GM10847 (cell line): Measurements from ENCODE around the gene IGF2BP2.

Experiments used
- POLR2A ChIP-seq: IDR thresholded peaks from 2 replicates; pipeline ENCODE4 v1.6.1; 2011; ENCODE audit not compliant: insufficient read length; ENCODE audit errors: extremely low read depth

IGF2BP2 gene

DNA sequence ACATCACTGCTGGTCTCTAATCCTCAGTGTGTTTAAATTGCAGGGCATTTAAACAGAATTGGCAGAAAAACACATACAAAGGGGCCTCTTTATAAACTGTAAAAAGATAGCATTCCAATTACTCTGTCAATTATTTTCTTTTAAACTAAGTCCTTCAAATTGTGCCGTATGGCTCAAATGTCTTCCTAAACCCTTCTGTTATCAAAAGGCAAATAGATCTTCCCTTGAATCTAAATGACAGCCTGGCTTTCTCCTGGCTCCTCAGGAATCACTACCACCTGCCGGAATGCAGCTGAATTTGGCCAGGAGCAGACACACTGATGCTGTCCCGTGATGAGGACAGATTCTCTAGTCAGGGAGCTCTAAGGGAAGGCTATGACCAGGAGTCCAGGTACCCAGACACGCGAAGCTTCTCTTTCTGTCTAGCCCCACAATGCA lies 85.6 kb downstream of the IGF2BP2 start:
- no peak for TF ChIP-seq POLR2A

DNA sequence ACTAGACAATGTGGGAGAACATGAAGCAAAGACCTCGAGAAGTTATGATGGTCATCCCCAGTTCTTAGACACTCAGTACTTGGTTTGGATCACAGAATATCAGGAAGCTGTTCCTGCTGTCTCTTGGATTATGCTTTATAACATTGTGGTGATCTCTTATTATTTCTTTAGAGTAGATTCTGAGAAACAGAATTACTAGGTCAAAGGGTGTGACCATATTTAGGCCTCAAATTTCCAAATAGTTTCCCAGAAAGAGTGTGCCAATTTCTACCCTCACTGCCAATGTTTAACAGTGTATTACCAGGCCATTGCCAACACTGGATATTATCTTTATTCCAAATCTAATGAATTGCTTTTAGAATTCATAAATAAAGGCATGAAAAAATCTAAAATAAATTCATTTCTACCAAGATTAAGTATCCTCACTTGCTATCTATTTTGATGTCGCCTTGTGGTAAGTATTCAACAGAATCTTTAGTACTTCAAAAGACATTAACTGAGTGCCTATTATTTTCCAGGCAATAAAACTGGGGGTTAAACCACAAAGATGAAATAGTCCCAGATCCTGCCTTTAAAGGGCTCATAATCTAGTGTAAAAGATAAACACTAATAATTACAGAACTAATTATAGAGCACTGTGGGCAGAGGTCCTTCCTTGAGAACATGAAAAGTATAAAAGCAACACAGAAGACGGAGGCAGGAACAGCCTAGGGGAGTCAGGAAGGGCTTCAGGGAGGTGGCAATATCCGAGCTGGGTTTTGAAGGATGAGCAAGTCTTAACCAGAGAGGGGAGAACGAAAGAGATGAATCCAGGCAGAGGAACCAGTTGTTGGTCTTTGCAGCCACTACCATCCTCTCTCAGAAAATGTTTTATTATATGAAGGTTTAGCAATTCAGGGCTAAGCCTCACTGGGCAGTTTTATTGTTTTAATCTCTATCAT lies 86.8 kb downstream of the IGF2BP2 start:
- TF ChIP-seq POLR2A = no peak

DNA sequence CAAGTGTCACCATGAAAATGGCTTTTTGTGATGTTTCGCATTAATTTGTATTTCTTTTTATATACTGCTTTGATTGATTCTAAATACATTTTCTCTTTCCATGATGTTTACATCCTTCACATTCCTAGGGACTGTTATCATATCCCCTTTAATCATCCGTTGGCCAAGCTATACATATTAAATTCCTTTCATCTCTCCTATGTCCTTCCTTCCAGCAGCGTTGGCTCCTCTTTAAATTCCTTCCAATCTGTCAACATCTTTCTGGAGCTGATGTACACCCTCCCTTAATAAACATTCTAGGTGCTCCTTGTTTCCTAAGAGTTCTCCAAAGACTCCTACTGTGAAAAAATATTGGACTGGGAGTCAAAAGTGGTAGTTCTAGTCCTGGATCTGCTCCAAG lies 87.8 kb downstream of the IGF2BP2 start:
- TF ChIP-seq POLR2A = no peak

DNA sequence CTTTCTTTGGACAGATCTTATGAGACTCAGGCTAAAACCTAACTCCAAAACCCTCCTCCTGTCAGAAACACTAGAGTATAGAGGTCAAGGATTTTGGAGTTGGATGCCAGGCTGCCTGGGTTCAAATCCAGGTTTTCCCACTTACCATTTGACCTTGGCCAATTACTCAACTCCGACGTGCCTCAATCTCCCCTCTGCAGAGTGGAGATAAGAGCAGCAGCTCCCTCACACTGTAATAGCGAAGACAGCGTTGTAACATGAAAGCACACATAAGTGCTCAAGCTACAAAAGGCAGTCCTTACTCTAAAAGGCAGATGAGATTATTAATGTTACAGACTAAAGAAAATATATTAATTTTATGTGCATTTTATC lies 90.1 kb downstream of the IGF2BP2 start:
- no peak for TF ChIP-seq POLR2A

DNA sequence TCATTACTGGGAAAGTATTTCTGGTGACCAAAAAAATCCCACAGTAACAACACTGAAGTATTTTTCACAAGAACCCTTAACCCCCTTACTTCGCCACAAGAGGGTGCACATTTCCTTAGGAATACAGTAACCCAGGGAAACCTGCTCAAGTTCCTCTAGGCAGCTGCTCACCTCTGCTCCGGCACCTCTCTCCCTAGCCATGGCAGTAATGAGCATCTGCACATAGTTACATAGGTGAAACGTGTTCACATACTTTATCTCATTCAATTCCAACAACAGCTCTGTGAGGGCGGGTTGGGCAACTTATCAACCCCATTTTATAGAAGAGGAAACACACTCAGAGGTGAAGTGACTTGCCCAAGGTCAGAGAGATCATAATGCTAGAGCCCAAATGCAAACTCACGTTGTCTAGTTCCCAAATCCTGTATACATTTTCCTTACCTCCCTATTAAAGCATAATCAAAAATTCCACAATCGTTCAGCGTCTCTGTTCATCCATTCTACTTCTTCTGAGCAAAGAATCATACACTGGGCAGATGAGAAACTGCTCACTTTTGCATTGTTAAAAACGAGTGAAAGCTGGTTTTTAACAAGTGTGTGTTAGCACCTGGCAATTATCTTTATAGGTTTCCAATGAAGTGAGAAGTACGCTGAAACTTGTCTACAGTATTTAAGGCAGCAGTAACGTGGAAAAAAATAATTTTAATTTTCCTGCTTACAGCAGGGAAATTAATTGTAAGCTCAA lies 90.7 kb downstream of the IGF2BP2 start:
- TF ChIP-seq POLR2A = no peak

DNA sequence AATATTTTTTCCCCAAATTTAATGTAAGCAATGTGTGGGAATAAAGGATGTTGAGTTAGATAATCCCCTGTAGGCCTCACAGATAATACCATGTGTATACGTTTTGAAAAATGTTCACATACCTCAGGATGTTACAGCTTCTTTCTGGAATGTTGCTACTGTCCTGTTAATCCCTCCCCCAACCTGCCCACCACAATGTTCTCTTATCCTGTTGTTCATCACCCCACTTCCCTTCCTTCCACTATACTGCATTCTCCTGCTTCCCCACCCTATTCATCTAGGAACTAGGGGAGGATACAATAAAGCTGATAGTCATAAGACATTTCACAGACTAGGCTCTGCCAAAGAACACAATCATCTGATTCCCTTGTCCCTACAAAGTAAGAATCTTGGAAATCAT lies 92.1 kb downstream of the IGF2BP2 start:
- no peak for TF ChIP-seq POLR2A

DNA sequence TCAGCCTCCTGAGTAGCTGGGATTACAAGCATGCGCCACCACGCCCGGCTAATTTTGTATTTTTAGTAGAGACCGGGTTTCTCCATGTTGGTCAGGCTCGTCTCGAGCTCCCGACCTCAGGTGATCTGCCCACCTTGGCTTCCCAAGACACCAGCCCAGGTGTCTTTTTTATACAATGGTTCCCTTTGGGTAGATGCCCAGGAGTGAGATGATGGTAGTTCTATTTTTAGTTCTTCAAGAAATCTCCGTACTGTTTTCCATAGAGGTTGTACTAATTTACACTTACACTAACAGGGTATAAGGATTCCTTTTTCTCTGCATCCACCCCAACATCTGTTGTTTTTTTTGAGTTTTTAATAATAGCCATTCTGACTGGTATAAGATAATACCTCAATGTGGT lies 94.3 kb downstream of the IGF2BP2 start:
- TF ChIP-seq POLR2A = no peak

DNA sequence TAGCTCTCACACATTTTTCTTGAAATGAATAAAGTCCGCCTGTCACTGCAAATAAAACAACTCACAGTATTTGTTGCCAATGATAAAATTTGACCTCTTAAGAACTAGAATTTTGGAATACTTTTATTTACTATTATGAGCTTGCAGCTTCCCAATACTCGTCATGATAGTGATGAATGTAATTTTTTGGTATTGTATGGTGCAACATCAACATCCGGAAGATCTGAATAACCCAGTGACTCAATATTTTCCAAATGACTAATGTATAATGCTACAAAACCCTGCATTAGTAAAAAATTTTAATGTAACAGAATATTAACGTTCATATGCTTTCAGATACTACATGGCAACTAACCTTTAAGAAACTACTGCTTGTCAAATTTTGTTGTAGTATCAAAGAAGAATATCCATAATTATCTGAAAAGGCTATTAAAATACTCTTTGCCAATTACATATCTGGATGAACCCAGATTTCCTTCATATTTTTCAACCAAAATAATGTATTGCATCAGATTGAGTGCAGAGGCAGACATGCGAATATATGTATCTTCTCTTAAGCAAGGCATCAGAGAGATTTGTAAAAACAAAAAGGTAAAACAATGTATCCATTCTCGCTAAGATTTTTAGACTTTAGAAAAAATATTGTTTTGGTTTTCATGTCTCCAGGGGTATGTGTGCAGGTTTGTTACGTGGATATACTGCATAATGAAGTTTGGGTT lies 95.3 kb downstream of the IGF2BP2 start:
- TF ChIP-seq POLR2A = no peak

DNA sequence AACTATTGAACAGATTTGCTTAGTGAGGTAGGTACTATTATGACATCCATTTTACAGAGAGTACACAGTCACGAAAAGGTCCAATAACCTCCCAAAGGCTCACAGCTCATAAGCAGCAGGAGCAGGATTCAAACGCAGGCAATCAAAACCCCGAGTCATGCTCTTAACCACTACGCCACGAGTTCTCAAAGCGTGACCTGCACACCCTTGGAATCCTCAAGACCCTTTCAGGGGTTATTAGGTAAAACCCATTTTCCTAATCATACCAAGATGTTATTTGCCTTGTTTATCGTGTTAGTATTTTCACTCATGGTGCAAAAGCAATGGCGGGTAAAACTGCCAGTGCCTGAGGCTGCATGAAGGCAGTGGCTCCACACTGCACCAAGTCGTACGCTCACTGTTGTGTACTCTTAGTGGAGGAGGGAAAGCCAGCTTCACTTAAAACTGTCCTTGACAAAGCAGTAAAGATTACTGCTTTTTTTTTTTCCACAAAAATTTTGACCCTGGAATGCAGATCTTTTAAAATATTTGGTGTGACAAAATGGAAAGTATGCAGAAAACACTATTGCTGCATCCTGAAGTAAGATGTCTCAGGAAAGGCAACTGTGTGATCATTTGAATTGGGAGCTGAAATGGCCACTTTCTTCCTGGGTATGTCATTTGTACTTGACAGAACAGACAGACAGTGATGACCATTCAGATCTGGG lies 96.1 kb downstream of the IGF2BP2 start:
- no peak for TF ChIP-seq POLR2A

DNA sequence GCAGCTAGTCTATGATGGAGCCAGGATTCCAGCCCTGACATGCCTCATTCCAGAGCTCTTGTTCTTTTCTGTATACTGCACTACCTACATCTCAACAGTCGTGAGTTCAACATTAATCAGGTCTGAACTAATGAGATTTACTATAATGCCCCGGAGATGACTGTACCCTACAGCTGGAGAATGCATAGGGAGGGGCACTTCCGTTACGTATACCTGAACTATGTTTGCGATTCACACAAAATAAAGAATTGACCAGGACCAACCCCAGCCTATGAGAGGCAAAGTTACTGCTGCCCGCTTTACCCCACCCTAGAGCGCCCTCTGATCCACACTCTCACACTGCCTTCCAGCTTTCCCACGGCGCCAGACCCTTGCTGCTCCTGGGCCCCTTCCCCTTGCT lies 97.0 kb downstream of the IGF2BP2 start:
- TF ChIP-seq POLR2A = no peak

DNA sequence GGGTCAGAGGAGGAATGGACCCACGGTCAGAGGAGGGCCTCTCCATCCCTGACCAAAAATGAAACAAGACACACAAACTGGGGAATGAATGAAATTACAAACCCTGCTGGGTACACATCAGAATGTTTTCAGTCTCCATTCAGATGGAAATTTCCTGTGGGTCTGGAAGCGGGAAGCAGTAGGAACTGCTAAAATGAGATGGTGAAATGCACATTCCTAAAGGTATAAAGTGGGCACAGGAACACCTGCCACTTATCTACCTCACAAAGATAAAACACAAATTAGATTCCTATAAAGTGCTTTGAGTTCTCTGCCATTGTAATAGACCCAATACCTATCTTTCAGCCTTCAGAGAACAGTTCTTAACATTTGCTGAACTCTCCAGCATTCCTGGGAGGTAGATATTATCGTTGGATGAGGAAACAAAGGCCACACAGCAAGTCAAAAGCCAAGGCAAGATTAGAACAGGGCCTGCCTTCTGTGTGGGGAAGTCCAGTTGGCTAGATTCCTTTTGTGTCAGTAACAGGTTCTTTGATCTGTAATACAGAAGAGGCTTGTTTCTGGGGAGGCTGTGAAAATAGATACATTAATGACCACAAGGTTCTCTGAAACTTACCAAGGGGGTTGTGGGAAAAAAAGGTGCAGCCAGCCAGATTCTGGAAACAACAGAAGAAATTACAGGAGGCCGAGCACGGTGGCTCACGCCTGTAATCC lies 98.4 kb downstream of the IGF2BP2 start:
- no peak for TF ChIP-seq POLR2A

DNA sequence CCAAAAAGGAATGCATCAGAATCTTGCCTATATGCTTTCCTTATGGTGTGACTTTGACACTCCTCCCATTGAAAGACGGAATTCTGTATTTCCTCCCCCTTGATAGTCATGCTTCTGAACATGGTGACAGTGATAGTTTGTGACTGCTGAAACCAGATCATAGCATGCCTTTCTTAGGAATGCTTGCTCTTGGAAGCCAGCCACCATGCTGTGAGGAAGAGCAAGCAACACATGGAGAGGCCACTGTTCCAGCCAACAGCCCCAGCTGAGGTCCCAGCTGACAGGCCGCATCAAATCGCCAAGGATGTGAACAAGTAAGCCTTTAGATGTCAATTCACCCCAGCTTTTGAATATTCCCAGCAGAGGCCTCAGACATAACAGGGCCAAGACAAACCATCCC lies 100.1 kb downstream of the IGF2BP2 start:
- TF ChIP-seq POLR2A = no peak

DNA sequence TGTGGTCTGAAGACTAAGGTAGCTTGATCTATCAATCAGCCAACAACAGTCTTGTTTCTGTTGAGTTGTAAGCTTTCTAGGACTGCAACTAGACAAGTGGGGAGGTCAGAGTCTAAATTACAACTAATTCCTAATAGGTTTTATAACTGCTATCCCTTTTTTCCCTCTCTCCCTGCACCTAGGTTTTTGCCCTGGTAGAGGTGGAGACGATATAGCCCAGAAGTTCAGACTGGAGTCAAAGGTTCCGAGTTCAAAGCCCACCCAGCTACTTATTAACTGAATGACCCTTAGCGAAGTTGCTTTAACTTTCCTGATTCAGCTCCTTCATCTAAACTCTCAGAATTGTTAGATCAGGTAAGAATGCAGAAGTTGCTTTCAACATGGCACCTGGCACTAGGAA lies 100.6 kb downstream of the IGF2BP2 start:
- no peak for TF ChIP-seq POLR2A

DNA sequence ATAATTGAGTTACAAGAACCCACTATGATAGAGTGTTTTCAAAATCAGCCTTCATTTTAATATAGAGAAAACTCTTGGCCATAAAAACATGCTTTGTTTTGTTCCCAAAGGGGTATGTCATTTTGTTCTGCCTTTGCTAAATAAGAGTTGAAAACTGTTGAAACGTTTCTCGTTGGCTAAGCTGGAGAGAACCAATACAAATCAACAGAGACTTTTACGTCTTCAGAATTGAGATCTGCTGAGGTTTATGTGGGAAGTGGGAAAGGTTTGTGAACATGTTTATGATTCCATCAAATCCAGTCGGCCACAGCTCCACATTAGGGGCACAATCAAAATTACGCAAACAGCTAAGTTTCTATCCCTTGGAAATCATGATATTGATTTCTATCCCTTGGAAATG lies 102.0 kb downstream of the IGF2BP2 start:
- TF ChIP-seq POLR2A = no peak
